ENCODE results near the gene TSPAN17. TPM values are rescaled to one million over a fixed set of nuclear protein-coding genes. Genes with fewer than 3 reads are reported as not detected.

Gene TSPAN17
- total RNA-seq, 1 donor from 2014 or later, result 56.1 TPM

DNA sequence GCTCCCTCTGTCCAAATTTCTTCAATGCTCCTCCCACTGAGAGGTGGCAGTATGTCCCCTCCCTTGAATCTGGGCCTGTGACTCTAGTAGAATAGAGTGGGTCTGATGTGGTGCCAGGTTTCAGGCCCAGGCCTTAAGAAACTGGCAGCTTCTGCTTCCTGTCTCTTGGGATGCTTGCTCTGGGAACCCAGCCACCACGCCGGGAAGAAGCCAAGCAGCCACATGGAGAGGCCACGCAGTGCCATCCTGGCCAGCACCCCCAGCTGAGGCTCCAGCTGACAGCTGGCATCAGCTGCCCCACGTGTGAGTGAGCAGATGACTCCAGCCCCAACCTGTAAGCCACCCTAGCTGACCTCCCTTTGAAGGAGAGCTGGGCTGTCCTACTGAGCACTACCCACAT lies 7.3 kb upstream of the TSPAN17 start:
- intact Hi-C loops (cut with micrococcal nuclease), result loop anchor here (10.0 kb wide), 2 partner anchors 855 to 955 kb away; partner anchors contain the start of genes PDLIM7 and TMED9

DNA sequence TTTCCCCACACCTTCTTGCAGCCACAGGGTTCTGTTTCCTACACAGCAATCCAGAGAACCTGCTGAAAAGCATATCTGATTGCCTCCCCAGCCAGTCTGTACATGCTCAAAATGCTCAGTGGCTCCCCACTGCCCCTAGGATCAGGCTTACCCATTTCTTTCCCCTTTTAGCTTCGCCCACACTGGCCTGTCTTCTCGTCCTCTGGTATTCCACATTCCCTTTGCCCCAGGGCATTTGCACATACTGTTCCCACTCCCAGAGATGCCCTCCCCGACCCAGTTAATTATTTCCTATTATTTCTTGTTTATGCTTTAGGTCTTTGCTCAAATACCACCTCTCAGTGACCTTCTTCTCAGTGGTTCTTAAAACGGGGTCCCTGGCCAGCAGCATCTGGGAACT lies 6.7 kb upstream of the TSPAN17 start:
- intact Hi-C loops (cut with micrococcal nuclease), result loop anchor here (10.0 kb wide), 2 partner anchors 854 to 954 kb away; partner anchors contain the start of genes PDLIM7 and TMED9

DNA sequence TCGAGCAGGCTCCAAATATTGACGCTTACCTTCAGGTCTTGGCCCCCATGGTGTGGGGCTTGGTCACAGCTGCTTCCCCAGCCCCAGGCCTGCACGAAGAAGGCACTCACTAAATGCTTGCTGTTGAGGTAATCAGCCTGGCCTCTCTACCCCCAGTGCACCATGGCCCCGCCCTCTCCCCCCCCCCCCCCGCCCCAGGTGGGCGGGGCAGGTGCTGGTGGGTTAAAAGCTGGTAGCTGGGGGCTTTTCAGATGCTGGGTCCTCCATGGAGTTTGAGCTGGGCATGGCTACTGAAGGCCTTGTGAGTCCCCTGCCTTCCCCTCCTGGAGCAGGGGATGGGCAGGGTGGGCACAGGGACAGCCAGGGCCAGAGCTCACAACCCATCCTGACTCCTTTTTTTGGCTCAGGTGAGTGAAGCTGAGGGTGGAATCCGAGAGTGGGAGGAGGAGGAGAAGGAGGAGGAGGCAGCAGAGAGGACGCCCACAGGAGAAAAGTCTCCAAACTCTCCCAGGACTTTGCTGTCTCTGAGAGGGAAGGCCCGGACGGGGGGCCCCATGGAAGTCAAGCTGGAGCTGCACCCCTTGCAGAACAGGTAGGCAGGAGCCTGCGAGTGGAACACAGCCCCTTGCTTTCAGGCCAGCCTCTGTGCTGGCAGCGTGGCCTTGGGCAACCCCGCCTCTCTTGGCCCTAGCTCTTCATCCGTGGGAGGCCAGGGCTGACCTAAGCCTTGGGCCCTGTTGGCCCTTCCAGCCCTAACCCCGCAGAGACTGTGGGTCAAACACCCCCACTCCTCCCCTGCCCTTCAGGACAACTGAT lies 4.4 kb upstream of the TSPAN17 start:
- intact Hi-C loops (cut with micrococcal nuclease), result loop anchor here (10.0 kb wide), 2 partner anchors 852 to 952 kb away; partner anchors contain the start of genes PDLIM7 and TMED9

DNA sequence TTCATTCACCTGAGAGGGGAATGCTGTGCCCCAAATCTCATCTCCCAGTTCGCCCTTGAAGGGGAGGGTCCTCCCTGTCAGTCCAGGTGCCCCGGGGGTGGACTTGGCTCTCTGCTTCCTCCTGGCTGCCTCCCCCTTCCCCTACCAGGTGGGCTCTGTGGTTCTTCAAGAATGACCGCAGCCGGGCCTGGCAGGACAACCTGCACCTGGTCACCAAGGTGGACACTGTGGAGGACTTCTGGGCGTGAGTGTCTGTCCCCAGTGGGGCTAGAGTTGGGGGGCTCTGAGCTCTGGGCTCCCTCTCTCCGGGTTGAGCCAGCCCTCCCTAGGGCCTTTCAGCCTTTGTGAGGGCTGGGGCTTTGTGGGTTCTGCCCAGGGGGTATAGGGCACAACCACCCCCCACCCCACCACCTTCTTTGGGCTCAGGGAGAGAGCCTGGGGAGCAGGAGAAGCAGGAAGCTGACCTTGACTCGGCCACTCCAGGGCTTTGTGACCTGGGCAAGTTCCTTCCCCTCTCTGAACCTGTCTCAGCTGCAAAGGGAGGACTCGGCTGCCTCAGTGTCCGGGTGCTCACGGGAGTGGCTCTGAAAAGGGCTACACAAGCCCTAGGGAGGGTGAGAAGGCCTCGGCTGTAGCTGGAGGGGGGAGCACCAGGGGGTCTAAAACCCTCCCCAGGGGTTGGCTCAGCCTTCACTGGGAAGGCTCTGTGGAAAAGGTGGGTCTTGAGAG lies 3.6 kb upstream of the TSPAN17 start:
- intact Hi-C loops (cut with micrococcal nuclease), result loop anchor here (10.0 kb wide), 2 partner anchors 851 to 951 kb away; partner anchors contain the start of genes PDLIM7 and TMED9

DNA sequence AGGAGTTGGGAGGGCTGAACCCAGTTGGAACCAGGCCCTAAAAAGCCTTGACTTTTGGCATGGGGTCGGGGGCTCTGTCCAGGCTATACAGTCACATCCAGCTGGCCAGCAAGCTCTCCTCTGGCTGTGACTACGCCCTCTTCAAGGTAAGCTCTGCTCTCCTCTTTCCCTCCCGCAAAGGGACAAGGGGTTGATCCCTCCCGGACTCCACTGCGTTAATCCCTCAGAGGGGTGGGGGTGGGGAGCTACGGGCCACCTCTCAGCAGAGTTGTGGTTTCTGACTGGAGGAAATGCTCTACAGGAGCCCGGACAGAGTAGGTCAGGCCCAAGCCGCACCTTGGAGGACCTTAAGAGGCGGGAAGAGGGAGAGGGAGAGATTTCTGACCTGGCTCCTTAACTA lies 3.0 kb upstream of the TSPAN17 start:
- intact Hi-C loops (cut with micrococcal nuclease), result loop anchor here (10.0 kb wide), 2 partner anchors 851 to 951 kb away; partner anchors contain the start of genes PDLIM7 and TMED9

DNA sequence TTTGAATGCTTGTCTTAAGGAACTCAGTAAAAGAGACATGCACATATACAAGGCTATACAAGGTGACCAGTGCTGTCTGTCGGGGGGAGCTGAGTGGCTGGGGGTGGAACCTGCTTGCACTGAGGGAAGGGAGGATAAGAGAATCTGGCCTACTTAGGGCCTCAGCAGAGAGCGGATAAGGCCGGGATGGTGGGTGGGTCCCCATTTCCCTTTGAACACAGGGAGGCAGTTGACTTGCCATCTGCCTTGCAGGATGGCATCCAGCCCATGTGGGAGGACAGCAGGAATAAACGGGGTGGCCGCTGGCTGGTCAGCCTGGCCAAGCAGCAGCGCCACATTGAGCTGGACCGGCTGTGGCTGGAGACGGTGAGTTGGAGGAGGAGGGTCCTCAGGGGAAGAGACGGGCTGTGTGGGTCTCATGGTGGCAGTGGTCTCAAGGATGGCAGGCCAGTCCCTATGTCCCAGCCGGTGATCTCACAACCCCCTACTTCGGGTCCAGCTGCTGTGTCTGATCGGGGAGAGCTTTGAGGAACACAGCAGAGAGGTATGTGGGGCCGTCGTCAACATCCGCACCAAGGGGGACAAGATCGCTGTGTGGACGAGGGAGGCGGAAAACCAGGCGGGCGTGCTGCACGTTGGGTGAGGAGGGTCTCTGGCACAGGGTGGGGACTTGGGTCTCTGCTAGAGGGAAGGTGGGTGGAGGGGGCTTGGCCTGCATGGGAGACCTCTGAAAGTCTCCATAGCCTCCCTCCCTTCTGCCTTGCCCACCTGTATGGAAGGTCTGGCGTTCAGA lies 2.2 kb upstream of the TSPAN17 start:
- intact Hi-C loops (cut with micrococcal nuclease), result loop anchor here (5.0 to 10.0 kb wide), 3 partner anchors 362 to 950 kb away; partner anchors contain the start of genes PDLIM7, TMED9 and UIMC1

DNA sequence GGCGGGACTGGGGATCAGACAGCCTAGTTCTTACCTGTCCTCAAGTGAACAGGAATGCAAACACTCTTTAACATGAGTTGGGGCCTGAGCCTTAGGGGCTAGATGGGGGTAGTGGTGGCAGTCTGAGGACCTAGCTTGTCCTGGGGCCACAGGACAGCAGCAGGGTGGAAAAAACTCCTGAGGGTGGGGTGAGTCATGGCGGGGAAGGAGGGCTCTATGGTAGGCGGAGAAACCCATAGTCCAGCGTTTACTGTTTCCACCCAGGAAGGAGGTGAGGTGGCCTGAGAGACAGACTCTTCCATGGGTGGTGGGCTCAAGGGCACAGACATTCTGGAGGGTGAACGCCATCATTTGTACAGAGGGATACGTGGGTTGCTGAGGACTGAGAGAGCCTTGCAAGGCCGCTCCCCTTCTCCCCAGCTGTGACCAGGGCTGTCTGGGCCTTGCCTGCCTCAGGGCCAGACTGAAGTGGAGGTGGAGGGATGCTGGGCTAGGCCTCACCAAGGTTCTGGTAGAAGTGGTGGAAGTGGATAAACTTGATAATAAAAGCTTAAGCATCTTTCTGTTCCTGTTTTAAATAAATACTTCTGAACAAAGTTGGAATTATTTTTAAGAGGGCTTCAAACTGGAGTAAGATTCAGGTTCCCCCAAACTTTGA lies 1.1 kb upstream of the TSPAN17 start:
- intact Hi-C loops (cut with micrococcal nuclease), result loop anchor here (2.0 to 10.0 kb wide), 8 partner anchors 15 to 949 kb away; partner anchors contain the start of genes EIF4E1B, GRK6, LMAN2 and MXD3

- intact Hi-C loops (cut with micrococcal nuclease), result loop anchor here (1.0 to 10.0 kb wide), 17 partner anchors 16 to 948 kb away; partner anchors contain the start of genes CLTB, EIF4E1B, FAF2 and FGFR4
These were observed 616 bp upstream of the TSPAN17 start for GRCh38 chr5:176646707-176647029.

DNA sequence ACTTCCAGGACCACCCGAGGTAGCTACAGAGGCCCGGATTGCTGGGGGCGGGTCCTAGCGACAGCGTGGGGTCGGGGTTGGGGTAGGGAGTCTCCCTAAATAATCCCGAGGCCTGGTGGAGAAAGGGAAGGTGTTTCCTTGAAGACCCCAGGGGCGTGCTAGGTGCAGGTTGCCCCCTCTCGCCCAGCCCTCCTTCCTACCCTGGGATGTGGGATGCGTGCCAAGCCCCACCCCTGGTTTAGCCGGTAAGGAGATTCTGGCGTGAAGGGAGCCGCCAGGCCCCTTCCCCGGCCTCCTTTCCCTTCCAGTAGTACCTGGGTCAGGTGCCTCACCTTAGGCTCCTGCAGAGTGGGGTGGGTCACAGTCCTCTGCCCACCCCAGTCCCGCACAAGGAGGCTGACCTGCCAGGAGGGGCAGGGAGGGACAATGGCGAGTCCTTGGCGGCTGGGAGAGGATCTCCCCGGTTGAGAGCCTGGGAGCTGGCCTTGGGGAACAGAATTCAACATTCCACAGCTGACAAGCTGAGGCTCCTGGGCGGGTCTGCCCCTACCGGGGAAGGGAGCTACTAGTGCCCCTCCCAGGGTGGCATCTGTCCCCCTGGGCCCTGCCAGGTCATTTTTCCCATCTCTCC lies 674 bp downstream of the TSPAN17 start:
- intact Hi-C loops (cut with micrococcal nuclease), result loop anchor here (1.0 to 10.0 kb wide), 18 partner anchors 17 to 947 kb away; partner anchors contain the start of genes CLTB, EIF4E1B, FAF2 and FGFR4

DNA sequence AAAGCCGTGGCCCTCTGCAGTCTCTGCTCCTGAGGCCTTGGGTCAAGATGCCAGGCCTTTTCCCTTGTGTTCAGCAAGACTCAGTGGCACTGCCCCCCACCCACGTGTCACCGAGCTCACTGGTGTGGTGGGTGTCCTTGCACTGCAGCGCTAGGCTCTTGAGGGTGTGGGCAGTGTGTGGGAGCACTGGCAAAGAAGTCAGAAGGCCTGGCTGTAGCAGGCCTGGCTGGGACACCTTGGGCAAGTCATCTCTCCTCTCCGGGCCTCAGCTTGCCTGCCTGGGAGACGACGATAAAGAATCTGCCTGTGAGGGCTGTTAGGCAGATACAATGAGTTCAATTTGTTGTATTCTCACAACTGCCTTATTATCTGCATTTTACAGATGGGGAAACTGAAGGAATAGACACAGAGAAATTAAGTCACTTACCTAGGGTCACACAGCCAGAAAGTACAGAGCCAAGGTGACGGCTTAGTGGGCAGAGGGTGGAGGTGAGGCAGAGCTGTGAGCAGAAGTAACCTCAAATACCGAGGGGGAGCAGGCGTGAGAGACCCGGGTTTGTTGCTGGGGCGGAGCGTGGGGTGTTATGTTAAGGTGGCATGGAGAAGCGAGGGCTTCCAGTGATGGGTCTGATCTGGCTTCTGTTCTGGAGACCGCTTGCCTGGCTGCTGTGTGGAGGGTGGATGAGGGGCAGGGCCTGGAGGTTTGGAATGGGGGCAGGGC lies 1.4 kb downstream of the TSPAN17 start:
- intact Hi-C loops (cut with micrococcal nuclease), result loop anchor here (2.0 to 10.0 kb wide), 4 partner anchors 288 to 946 kb away; partner anchors contain the start of genes KIAA1191, PDLIM7, TMED9 and UIMC1

GRCh38 chr5:176650354-176650884 lies 3.1 kb downstream of the TSPAN17 start:
- intact Hi-C loops (cut with micrococcal nuclease), result loop anchor here (10.0 kb wide), 1 partner anchor 1974 kb away; the partner anchor contains the start of gene CLK4

- intact Hi-C loops (cut with micrococcal nuclease), result loop anchor here (10.0 kb wide), 1 partner anchor 1973 kb away; the partner anchor contains the start of gene CLK4
These were observed 4.2 kb downstream of the TSPAN17 start for GRCh38 chr5:176651472-176651980.

DNA sequence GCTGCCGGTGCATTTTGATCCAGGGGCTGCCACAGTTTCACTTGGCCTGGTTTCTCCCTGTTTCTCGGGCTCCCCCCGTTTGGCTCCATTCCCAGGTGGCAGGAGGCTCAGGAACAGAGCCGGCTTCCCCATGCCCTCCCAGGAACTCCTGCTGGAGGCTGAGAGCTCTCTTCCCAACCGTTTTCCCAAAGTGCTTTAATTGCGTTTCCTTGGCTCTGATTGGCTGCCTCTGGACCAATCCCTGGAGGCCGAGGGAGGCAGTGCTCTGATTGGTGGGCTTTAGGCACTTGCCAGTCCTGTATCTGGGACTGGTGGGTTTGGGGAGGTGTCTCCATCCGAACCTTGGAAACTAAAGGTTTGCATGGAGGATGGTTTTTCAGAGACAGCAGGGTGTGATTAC lies 4.9 kb downstream of the TSPAN17 start:
- intact Hi-C loops (cut with micrococcal nuclease), result loop anchor here (10.0 kb wide), 1 partner anchor 1973 kb away; the partner anchor contains the start of gene CLK4

GRCh38 chr5:176653401-176654385 lies 6.4 kb downstream of the TSPAN17 start:
- intact Hi-C loops (cut with micrococcal nuclease), result loop anchor here (10.0 kb wide), 1 partner anchor 1971 kb away; the partner anchor contains the start of gene CLK4

DNA sequence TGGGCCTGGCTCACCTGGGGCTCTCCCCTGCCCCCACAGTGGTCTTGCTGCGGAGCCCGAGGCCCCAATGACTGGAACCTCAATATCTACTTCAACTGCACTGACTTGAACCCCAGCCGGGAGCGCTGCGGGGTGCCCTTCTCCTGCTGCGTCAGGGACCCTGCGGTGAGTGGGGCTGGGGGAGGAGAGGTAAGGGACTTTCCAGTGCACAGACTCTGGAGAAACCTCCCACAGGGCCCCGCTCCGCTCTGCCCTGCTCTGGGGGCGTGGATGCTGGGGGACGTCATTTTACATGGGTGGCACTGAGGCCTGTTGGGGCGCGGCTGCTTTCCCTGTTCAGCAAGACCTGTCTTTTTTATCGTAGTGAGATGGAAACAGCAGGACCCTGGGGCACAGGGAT lies 7.6 kb downstream of the TSPAN17 start:
- intact Hi-C loops (cut with micrococcal nuclease), result loop anchor here (10.0 kb wide), 1 partner anchor 1970 kb away; the partner anchor contains the start of gene CLK4

DNA sequence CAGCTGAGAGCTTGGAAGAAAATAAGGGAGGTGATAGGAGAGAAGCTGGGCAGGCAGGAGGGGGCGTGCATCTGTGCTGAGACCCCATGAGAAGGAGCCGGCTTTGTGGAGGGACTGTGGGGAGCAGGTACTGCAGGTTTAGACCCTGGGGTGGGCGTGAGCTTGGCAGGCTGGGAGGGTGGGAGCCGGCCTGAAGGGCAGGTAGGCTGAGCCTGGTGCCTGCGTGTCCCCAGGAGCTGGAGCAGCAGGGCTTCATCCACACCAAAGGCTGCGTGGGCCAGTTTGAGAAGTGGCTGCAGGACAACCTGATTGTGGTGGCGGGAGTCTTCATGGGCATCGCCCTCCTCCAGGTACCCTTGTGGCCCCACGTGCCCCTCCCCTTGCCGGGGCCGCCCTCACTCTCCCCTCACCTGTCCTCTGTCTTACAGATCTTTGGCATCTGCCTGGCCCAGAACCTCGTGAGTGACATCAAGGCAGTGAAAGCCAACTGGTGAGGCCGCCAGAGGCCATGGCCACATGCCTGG lies 9.2 kb downstream of the TSPAN17 start:
- intact Hi-C loops (cut with micrococcal nuclease), result loop anchor here (10.0 kb wide), 1 partner anchor 1968 kb away; the partner anchor contains the start of gene CLK4
